Activated naive CD4-positive, alpha-beta T cell treated with anti-CD3 and anti-CD28 coated beads, Interleukin-2, amount 50 U/mL, for 72 hours (primary cell): ENCODE data around the gene GTF2H1. TPM values are rescaled to one million over a fixed set of nuclear protein-coding genes. Genes with fewer than 3 reads are reported as not detected.

Experiments
- total RNA-seq, 2 donors: library from RNA; stranded (reverse); gene quantifications; one replicate each; pipeline ENCODE4 v1.2.3, GENCODE V29; 2022

GTF2H1 gene
- total RNA-seq, 2 donors from 2014 or later, result 36.1 to 53.6 TPM

Other genes with a start within 250 kb of the GTF2H1 start
- gene SAAL1, start 216.5 kb upstream of the GTF2H1 start, total RNA-seq, result 10 to 100 TPM; 22.0 to 33.9 TPM
- not detected for gene MRGPRX3, start 190.0 kb upstream of the GTF2H1 start, total RNA-seq
- not detected for gene MRGPRX4, start 149.7 kb upstream of the GTF2H1 start, total RNA-seq
- not detected for gene SAA4, start 85.8 kb upstream of the GTF2H1 start, total RNA-seq
- not detected for gene SAA2, start 73.9 kb upstream of the GTF2H1 start, total RNA-seq
- gene SAA1, start 56.3 kb upstream of the GTF2H1 start, total RNA-seq, result not detected
- gene HPS5, start 427 bp upstream of the GTF2H1 start, total RNA-seq, result 10 to 100 TPM; 17.9 to 26.8 TPM
- 1,000 to 10,000 TPM in 1 of 2 donors, 100 to 1,000 TPM in 1; 979 to 2,196 TPM for gene LDHA, start 72.0 kb downstream of the GTF2H1 start, total RNA-seq
- gene LDHC, start 89.8 kb downstream of the GTF2H1 start, total RNA-seq, result not detected
- gene LDHAL6A, start 133.3 kb downstream of the GTF2H1 start, total RNA-seq, result not detected
- 10 to 100 TPM; 34.0 to 45.0 TPM for gene TSG101, start 204.4 kb downstream of the GTF2H1 start, total RNA-seq